Measurements from ENCODE around the gene JPT2.

JPT2 gene

GRCh38 chr16:1746693-1747195 lies 68.7 kb downstream of the JPT2 start:
- Histone ChIP-seq H3K27ac (no peak overlapping the region), H3K4me1 (peaks cover 0 to 19% (median 12%) of the 10 kb centered on the region in 10 experiments; a peak in 11 of 20 replicates), H3K27me3 (no peaks in the 10 kb centered on the region), H3K4me2 (no peak overlapping the region), H3K36me3 (peaks cover 86 to 100% (median 97%) of the 10 kb centered on the region in 11 experiments), H3K9ac (no peak overlapping the region), H3K4me3 (no peak overlapping the region), H3K9me3 (replicated peaks in 1 of 11) (no peaks in the 10 kb centered on the region), H4K20me1 (peaks cover 23 to 91% (median 54%) of the 10 kb centered on the region in 11 experiments; a peak in 20 of 22 replicates)
- TF ChIP-seq Cebpa-rat (IDR thresholded peaks at IDR 0.05) = no peak

- Histone ChIP-seq H3K4me3 (no peak overlapping the region), H3K36me3 (peaks cover 96 to 100% (median 100%) of the 10 kb centered on the region in 11 experiments), H3K4me2 (no peak overlapping the region), H3K27ac (no peak overlapping the region), H3K4me1 (peaks cover 0 to 19% (median 12%) of the 10 kb centered on the region in 10 experiments; a peak in 11 of 20 replicates), H4K20me1 (peaks cover 13 to 93% (median 51%) of the 10 kb centered on the region in 11 experiments; a peak in 20 of 22 replicates), H3K27me3 (no peaks in the 10 kb centered on the region), H3K9ac (no peak overlapping the region), H3K9me3 (replicated peaks in 1 of 11) (no peaks in the 10 kb centered on the region)
- TF ChIP-seq Cebpa-rat (IDR thresholded peaks at IDR 0.05) = no peak
Observed at GRCh38 chr16:1747934-1748333, 69.9 kb downstream of the JPT2 start.

- H4K20me1 ChIP-seq = peaks cover 1 to 93% (median 37%) of the 10 kb centered on the region in 11 experiments; a peak in 19 of 22 replicates
- H3K4me2 ChIP-seq = no peak overlapping the region
- H3K9me3 ChIP-seq (replicated peaks in 1 of 11) = no peaks in the 10 kb centered on the region
- H3K27ac ChIP-seq = no peak overlapping the region
- peaks cover 95 to 100% (median 98%) of the 10 kb centered on the region in 11 experiments for H3K36me3 ChIP-seq
- no peak overlapping the region for H3K9ac ChIP-seq
- no peak for TF ChIP-seq Cebpa-rat (IDR thresholded peaks at IDR 0.05)
- peaks cover 0 to 14% (median 9%) of the 10 kb centered on the region in 10 experiments; a peak in 10 of 20 replicates for H3K4me1 ChIP-seq
- no peaks in the 10 kb centered on the region for H3K27me3 ChIP-seq
- no peak overlapping the region for H3K4me3 ChIP-seq
Observed at GRCh38 chr16:1749152-1750117, 71.4 kb downstream of the JPT2 start.
